HG02623 (cell line): ENCODE measurements around the gene RPL13.

Experiments
- ATAC-seq: cut with Tn5 transposase; IDR thresholded peaks from one replicate; pipeline ENCODE4 v1.9.1; 2021; ENCODE audit warnings: moderate library complexity; ENCODE audit not compliant: unreplicated experiment

The RPL13 gene

GRCh38 chr16:89560378-89561141 lies at the start of gene RPL13:
Gene RPL13, plus strand, starts transcription at chr16:89560682. Its CDS starts 278 bp downstream, at chr16:89560960.
- ATAC-seq = peak; percentile 79

- no peak for ATAC-seq
Observed at GRCh38 chr16:89511374-89511773, 49.1 kb upstream of the RPL13 start.

DNA sequence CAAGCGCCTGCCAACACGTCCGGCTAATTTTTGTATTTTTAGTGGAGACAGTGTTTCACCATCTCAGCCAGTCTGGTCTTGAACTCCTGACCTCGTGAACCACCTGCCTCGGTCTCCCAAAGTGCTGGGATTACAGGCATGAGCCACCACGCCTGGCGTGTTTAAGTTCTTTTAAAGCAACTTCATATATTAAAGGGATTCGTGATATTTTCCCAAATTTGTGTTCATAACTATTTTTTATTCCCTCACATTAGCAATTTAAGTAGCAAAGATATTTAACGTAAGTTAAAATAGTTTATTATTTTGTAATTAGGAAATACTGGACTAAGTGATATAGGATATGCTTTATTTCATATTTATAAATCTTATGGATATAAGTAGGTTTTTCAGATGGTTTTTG lies 48.0 kb upstream of the RPL13 start:
- ATAC-seq = no peak

DNA sequence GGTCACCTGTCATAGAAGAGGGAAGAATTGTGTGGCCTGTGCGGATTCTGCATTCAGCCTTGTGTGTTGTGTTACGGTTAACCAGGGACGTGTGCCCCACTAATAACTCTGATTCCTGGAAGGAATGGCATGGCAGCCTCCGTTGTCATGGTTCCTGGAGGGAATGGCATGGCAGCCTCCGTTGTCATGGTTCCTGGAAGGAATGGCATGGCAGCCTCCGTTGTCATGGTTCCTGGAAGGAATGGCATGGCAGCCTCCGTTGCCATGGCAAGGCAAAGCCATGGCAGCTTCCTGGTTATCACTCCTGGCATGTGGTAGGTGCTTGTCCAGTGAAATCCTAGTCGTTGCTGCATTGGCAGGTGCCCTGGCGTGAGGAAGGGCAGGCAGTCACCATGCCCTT lies 43.4 kb upstream of the RPL13 start:
- no peak for ATAC-seq

GRCh38 chr16:89519881-89520280 lies 40.6 kb upstream of the RPL13 start:
- ATAC-seq = no peak

GRCh38 chr16:89522287-89522686 lies 38.2 kb upstream of the RPL13 start:
- ATAC-seq = no peak

DNA sequence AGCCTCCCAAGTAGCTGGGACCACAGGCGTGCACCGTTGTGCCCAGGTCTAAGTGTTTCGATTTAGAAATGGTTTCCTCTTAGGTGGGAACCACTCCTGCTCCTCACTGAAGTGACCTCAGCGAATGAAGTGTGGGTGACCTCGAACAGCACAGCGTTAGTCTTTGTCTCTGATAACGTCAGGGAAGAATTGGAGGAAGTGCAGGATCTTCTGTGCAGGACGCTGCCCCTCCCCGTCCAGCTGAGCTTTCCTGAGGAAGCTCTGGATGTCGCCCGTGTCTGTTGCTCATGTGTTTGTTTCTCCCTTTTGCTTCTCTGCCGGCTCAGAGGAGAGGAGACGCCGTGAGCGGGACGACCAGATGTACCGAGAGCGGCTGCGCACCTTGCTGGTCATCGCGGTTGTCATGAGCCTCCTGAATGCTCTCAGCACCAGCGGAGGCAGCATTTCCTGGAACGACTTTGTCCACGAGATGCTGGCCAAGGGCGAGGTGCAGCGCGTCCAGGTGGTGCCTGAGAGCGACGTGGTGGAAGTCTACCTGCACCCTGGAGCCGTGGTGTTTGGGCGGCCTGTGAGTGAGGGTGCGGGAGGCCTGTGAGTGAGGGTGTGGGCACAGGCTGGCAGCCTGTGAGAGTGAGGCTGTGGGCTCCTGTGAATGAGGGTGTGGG lies 36.7 kb upstream of the RPL13 start:
- no peak for ATAC-seq

- no peak for ATAC-seq
Observed at GRCh38 chr16:89525146-89525913, 35.2 kb upstream of the RPL13 start.

GRCh38 chr16:89529097-89529496 lies 31.4 kb upstream of the RPL13 start:
- no peak for ATAC-seq

GRCh38 chr16:89530401-89531381 lies 29.8 kb upstream of the RPL13 start:
- ATAC-seq = no peak

DNA sequence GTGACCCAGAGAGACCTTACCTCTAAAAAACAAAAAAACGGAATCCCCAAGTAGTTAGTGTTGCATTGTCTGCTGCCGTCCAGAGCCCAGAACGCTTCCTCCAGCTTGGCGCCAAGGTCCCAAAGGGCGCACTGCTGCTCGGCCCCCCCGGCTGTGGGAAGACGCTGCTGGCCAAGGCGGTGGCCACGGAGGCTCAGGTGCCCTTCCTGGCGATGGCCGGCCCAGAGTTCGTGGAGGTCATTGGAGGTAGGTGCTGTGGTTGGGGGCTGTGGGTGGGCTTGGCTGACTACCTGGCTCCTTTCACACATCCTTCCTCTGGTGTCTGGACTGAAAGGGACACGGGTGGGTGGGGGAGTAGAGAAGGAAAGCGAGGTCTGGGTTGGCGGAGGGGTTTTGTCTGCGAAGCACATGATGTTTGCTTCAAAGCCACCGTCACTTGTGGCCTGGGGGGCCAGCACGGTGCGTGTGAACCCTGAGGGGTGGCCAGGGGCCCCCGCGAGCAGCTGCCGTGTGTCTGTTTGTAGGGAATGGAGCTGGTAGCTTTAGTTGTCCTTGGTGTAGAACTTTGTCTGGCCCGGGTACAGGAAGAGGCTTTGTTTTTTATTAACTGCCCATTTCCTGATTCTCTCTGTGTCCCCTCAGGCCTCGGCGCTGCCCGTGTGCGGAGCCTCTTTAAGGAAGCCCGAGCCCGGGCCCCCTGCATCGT lies 28.5 kb upstream of the RPL13 start:
- ATAC-seq = no peak

GRCh38 chr16:89534252-89534756 lies 26.2 kb upstream of the RPL13 start:
- no peak for ATAC-seq

DNA sequence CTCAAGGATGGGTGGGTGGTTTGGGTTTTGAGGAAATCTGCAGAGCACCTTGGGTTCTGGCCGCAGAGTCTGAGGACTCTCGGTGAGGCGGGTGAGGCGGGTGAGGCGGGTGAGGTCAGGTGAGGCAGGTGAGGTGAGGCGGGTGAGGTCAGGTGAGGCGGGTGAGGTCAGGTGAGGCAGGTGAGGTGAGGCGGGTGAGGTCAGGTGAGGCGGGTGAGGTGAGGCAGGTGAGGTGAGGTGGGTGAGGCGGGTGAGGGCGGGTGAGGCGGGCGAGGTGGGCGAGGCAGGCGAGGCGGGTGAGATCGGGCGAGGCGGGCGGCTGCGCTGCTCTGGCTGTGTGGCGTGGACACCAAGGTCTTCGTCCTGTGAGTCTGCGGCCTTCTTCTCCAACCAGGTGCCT lies 24.1 kb upstream of the RPL13 start:
- no peak for ATAC-seq

GRCh38 chr16:89536886-89537548 lies 23.5 kb upstream of the RPL13 start:
- ATAC-seq = no peak

GRCh38 chr16:89537549-89537925 lies 22.9 kb upstream of the RPL13 start:
- ATAC-seq = no peak

- ATAC-seq = no peak
Observed at GRCh38 chr16:89538286-89538685, 22.2 kb upstream of the RPL13 start.

DNA sequence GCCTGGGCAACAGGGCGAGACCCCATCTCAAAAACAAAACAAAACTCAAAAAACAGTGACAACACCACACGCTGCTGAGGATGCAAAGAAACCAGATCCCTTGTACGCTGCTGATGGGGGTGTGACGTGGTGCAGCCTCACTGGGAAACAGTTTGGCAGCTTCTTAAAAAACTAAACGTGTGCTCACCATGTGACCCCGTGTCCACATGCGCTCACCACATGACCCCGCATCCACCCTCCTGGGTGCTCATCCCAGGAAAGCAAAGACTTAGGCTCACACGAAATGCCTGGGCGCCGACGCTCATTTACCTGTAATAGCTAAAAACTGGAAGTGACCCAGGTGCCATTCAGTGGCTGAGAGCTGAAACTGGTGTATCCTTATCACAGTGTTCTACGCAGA lies 19.9 kb upstream of the RPL13 start:
- no peak for ATAC-seq

- no peak for ATAC-seq
Observed at GRCh38 chr16:89541792-89542191, 18.7 kb upstream of the RPL13 start.

GRCh38 chr16:89544113-89544512 lies 16.4 kb upstream of the RPL13 start:
- no peak for ATAC-seq
